Tibial nerve (tissue), 4 donors: Measurements from ENCODE around the gene SH3TC1.
A peak's percentile ranks its signal among the peaks of the same experiment; 100 is the strongest.

ENCODE experiments used
- CTCF ChIP-seq, 5 experiments: fragments of 200-600 bp in 3 of 5; fragments of 450-650 bp in 2 of 5; sonication (generic) in 3 of 5; IDR thresholded peaks; one replicate each; pipeline ENCODE4 v1.5.1; 2016 to 2019; ENCODE audit warnings: antibody characterized with exemption in 5 of 5, mild to moderate bottlenecking in 3 of 5, moderate library complexity in 2 of 5
- EP300 ChIP-seq, 2 donors: sonication (generic); formaldehyde crosslinking; IDR thresholded peaks; one replicate each; pipeline ENCODE4 v1.6.1; 2017; ENCODE audit warnings: antibody characterized with exemption in 2 of 2, mild to moderate bottlenecking in 1 of 2

GRCh38 chr4:8156617-8157016 is 42.5 kb upstream of the SH3TC1 start:
- TF ChIP-seq CTCF (IDR thresholded peaks at IDR 0.05) (no peak), EP300 (IDR thresholded peaks at IDR 0.05) (peak in 1 of 2 donors; percentile 26)
